ENCODE data around the gene DTL.

The DTL gene

GRCh38 chr1:212007178-212007577 lies 28.4 kb upstream of the DTL start:
- no peak for TF ChIP-seq CTCF (IDR thresholded peaks at IDR 0.05; ENCODE audit: low read depth, low read length, missing control alignments)
- Histone ChIP-seq H3K27ac (no peak overlapping the region), H3K27me3 (replicated peaks) (no peaks in the 10 kb centered on the region), H3K4me3 (ENCODE audit: low read depth, low read length) (no peak overlapping the region), H3K36me3 (replicated peaks) (peaks cover 4% of the 10 kb centered on the region)
- in situ Hi-C loops (cut with HindIII; ENCODE audit: low pct_ligation_motif_present, low sequenced_read_pairs) = no loop called here
- no peak for DNase-seq

- in situ Hi-C loops (cut with HindIII; ENCODE audit: low pct_ligation_motif_present, low sequenced_read_pairs) = no loop called here
- Histone ChIP-seq H3K27me3 (replicated peaks) (no peaks in the 10 kb centered on the region), H3K27ac (no peak overlapping the region), H3K4me3 (ENCODE audit: low read depth, low read length) (no peak overlapping the region), H3K36me3 (replicated peaks) (peaks cover 4% of the 10 kb centered on the region)
- no peak for TF ChIP-seq CTCF (IDR thresholded peaks at IDR 0.05; ENCODE audit: low read depth, low read length, missing control alignments)
- DNase-seq = no peak
Measured at GRCh38 chr1:212007886-212008285, 27.7 kb upstream of the DTL start.

GRCh38 chr1:212009561-212009960 lies 26.0 kb upstream of the DTL start:
- Histone ChIP-seq H3K4me3 (ENCODE audit: low read depth, low read length) (no peak overlapping the region), H3K36me3 (replicated peaks) (peaks cover 4% of the 10 kb centered on the region), H3K27ac (no peak overlapping the region), H3K27me3 (replicated peaks) (no peaks in the 10 kb centered on the region)
- TF ChIP-seq CTCF (IDR thresholded peaks at IDR 0.05; ENCODE audit: low read depth, low read length, missing control alignments) = no peak
- DNase-seq = no peak
- in situ Hi-C loops (cut with HindIII; ENCODE audit: low pct_ligation_motif_present, low sequenced_read_pairs) = no loop called here

DNA sequence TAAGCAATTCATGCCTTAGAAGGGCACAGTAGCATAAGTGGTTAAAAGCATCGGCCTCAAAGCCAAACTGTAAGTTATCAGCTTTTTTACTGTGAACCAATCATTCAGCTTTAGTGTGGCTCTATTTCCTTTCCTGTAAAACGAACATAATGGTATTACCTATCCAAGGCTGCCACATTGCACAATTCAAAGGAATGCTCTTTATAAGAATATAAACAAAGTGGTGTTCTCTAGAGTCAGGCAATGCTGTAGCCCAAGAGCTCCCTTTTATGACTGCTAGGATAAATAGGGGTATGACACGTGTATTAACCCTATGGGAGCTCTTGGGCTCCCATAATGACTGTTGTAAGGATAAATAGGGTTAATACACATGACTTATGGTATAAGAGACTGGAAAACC lies 25.5 kb upstream of the DTL start:
- DNase-seq = no peak
- peaks cover 4% of the 10 kb centered on the region for H3K36me3 ChIP-seq (replicated peaks)

GRCh38 chr1:212012034-212012740 lies 23.4 kb upstream of the DTL start:
- H3K27ac ChIP-seq = no peak overlapping the region

More for the DNA sequence above, 25.5 kb upstream of the DTL start:
- no peaks in the 10 kb centered on the region for H3K27me3 ChIP-seq (replicated peaks)
- no peak for TF ChIP-seq CTCF (IDR thresholded peaks at IDR 0.05; ENCODE audit: low read depth, low read length, missing control alignments)
- no peak overlapping the region for H3K27ac ChIP-seq
- no peak overlapping the region for H3K4me3 ChIP-seq (ENCODE audit: low read depth, low read length)
- in situ Hi-C loops (cut with HindIII; ENCODE audit: low pct_ligation_motif_present, low sequenced_read_pairs) = no loop called here

More at GRCh38 chr1:212012034-212012740, 23.4 kb upstream of the DTL start:
- DNase-seq = peak; percentile 68
- Histone ChIP-seq H3K36me3 (replicated peaks) (peaks cover 4% of the 10 kb centered on the region), H3K27me3 (replicated peaks) (no peaks in the 10 kb centered on the region), H3K4me3 (ENCODE audit: low read depth, low read length) (no peak overlapping the region)
- in situ Hi-C loops (cut with HindIII; ENCODE audit: low pct_ligation_motif_present, low sequenced_read_pairs) = no loop called here
- TF ChIP-seq CTCF (IDR thresholded peaks at IDR 0.05; ENCODE audit: low read depth, low read length, missing control alignments) = peak; percentile 99
